ENCODE data around the gene KLHL1. TPM values are rescaled to one million over a fixed set of nuclear protein-coding genes. Genes with fewer than 3 reads are reported as not detected.

KLHL1 gene
- total RNA-seq, 4 donors from 2014 or later: not detected

DNA sequence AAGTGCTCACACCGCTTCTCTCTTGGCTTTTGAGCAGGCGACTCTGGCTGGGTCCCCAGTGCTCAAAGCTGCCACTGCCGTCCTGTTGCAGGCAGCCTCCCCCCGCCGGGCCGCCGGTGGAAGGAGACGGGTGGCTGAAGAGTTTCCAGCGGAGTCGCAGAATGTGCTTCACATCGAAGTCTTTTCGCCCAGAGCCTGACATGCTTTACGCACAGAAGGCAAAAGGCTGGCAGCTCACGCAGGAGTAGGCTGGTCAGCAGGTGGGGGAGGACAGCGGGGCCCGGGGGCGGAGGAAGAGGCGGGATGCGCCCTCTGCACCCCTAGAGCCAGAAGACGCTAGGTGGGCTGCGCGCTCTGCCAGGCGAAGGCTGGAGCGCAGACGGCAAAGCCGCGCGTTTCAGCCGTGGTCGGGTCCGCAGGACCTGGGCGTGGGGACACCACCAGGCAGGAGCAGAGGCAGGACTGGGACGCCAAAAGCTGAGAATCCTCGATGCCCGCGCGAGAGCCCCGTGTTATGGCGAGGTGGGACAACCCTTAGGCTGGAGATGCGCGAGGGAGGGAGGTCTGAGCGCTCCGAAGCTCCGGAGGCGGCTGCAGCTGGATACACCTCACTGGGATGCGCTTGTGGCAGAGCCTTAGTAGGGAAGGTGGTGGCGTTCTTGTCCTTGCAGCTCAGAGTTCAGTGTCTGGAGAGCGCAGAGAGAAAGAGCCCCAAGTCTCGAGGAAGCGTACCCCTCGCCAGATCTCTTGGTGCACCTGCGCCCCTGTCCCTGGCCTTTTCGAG, 562 bp downstream of the KLHL1 start, which contains the start of gene ATXN8OS:
Gene ATXN8OS (plus strand): TSS at position 329 of the 784 bp plus-strand sequence.
- TF ChIP-seq POLR2A (IDR thresholded peaks at IDR 0.05): no peak
- TF ChIP-seq, protein P1, sequence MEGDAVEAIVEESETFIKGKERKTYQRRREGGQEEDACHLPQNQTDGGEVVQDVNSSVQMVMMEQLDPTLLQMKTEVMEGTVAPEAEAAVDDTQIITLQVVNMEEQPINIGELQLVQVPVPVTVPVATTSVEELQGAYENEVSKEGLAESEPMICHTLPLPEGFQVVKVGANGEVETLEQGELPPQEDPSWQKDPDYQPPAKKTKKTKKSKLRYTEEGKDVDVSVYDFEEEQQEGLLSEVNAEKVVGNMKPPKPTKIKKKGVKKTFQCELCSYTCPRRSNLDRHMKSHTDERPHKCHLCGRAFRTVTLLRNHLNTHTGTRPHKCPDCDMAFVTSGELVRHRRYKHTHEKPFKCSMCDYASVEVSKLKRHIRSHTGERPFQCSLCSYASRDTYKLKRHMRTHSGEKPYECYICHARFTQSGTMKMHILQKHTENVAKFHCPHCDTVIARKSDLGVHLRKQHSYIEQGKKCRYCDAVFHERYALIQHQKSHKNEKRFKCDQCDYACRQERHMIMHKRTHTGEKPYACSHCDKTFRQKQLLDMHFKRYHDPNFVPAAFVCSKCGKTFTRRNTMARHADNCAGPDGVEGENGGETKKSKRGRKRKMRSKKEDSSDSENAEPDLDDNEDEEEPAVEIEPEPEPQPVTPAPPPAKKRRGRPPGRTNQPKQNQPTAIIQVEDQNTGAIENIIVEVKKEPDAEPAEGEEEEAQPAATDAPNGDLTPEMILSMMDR (IDR thresholded peaks at IDR 0.05): no peak
- Histone ChIP-seq H3K36me3 (no peaks in the 10 kb centered on the region), H3K9me3 (no peaks in the 10 kb centered on the region), H3K4me3 (no peak within 1 kb of the TSS), H3K27me3 (no peaks in the 10 kb centered on the region), H3K4me1 (no peaks in the 10 kb centered on the region), H3K27ac (no peak within 1 kb of the TSS)
- intact Hi-C loops (cut with DNase I; ENCODE audit: low total_unique reads): no loop called here
- no peak for DNase-seq

DNA sequence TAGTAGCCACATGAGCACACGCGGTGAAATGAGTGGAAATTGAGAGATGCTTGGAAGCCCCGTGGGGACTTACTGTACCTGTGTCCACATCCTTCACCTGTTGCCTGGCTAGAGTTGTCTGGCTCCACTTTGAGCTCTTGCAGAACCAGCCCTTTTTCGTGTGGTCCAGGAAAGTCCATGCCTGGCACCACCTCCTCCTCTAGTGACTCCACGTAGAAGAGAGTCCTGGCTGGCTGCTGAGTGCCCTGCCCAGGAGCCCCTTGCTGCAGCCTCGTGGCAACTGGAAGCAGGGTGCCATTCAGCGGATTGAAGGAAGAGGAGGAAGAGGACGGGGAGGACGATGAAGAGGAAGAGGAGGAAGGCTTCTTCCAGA, 1.1 kb downstream of the KLHL1 start:
- Histone ChIP-seq H3K27me3 (no peaks in the 10 kb centered on the region), H3K4me1 (no peaks in the 10 kb centered on the region), H3K9me3 (no peaks in the 10 kb centered on the region), H3K4me3 (no peak overlapping the region), H3K36me3 (no peaks in the 10 kb centered on the region), H3K27ac (no peak overlapping the region)
- DNase-seq: no peak
- TF ChIP-seq POLR2A (IDR thresholded peaks at IDR 0.05): no peak
- TF ChIP-seq, protein P1 (IDR thresholded peaks at IDR 0.05): no peak
- intact Hi-C loops (cut with DNase I; ENCODE audit: low total_unique reads): no loop called here

DNA sequence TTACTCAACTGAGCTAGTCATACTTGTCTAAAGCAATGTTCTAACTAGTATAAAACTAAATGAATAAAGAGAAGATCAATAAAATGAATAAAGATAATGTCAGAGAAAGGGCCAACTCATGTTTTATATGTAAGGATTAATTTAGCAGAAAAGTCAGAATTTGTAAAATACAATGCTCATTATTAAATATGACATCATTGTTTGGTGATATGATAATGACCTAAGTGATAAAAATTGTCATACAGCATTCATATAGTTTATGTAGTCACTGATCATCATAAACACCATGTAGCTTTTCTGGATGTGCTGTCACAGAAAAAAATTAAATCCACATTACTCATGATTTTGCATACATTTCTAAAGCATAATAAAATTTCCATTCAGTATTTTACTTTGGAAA, 3.8 kb downstream of the KLHL1 start:
- H3K27ac ChIP-seq: no peak overlapping the region
- DNase-seq: no peak
- intact Hi-C loops (cut with DNase I; ENCODE audit: low total_unique reads): no loop called here
- no peak for TF ChIP-seq POLR2A (IDR thresholded peaks at IDR 0.05)
- TF ChIP-seq, protein P1 (IDR thresholded peaks at IDR 0.05): no peak
- no peaks in the 10 kb centered on the region for H3K36me3 ChIP-seq
- no peak overlapping the region for H3K4me3 ChIP-seq
- H3K27me3 ChIP-seq: no peaks in the 10 kb centered on the region
- no peaks in the 10 kb centered on the region for H3K4me1 ChIP-seq
- H3K9me3 ChIP-seq: no peaks in the 10 kb centered on the region

DNA sequence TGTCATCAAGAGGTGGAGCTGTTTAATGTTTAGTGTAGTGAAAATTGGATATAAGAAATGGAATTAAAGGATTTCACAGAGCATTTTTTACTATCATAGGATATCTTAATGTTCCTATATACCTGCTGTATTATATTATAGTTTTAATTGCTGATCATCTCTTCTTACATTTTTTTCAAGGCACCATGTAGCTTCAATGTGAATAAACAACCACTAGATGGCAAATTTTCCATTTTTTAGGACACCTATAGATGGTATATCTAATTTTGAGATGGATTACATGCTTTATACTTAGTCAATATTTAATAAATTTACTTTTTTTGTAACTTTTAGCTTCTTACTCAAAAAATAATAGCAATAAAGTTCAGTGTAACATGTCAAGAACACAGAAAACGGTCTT, 9.6 kb downstream of the KLHL1 start:
- H3K9me3 ChIP-seq: no peaks in the 10 kb centered on the region
- no peak for DNase-seq
- intact Hi-C loops (cut with DNase I; ENCODE audit: low total_unique reads): no loop called here
- H3K36me3 ChIP-seq: no peaks in the 10 kb centered on the region
- no peaks in the 10 kb centered on the region for H3K4me1 ChIP-seq
- no peaks in the 10 kb centered on the region for H3K27me3 ChIP-seq
- no peak overlapping the region for H3K4me3 ChIP-seq
- H3K27ac ChIP-seq: no peak overlapping the region
- TF ChIP-seq, protein P1 (IDR thresholded peaks at IDR 0.05): no peak
- TF ChIP-seq POLR2A (IDR thresholded peaks at IDR 0.05): no peak

DNA sequence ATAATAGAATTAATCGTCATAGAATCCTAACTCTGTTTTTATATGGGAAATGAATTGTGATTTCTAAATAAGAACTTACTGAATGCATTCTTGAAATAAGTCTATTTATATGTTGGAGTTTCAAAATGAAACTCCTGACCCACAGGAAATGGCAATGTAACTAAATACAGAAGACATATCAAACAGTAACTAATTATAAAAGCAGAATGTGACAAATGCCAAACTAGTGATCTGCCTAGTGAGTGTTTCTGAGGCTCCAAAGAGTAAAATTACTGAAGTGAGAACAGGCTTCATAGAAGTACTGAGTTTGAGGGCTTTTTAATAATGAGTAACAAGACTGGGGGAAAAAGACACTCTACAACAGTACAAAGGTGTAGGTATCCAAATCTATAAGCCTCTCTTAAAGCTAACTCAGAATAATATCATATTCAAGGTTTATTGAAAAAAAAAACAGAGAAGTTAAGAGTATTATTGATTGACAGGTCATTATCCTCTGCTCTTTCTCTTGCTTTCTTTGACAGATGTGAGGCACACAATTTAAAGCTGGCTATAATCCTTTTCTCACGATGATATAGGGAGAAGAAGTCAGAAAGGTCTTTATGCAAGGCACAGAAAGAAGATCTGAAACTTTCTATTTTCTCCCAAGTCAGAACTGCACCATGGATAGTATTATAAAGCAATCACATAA, 18.1 kb downstream of the KLHL1 start:
- no peak overlapping the region for H3K27ac ChIP-seq
- DNase-seq: no peak
- H3K4me1 ChIP-seq: no peaks in the 10 kb centered on the region
- H3K9me3 ChIP-seq: no peaks in the 10 kb centered on the region
- no peak for TF ChIP-seq POLR2A (IDR thresholded peaks at IDR 0.05)
- TF ChIP-seq, protein P1 (IDR thresholded peaks at IDR 0.05): no peak
- H3K4me3 ChIP-seq: no peak overlapping the region
- intact Hi-C loops (cut with DNase I; ENCODE audit: low total_unique reads): no loop called here
- H3K27me3 ChIP-seq: no peaks in the 10 kb centered on the region
- H3K36me3 ChIP-seq: no peaks in the 10 kb centered on the region

All from uterus (tissue), 4 donors.